AG09319 (cell line): Measurements from ENCODE around the gene PCSK5.

Source experiments
- DNase-seq: peaks from one replicate; pipeline ENCODE4 v3.0.0-alpha.2; 2010; ENCODE audit warnings: low read depth; ENCODE audit errors: extremely low read depth
- TF ChIP-seq, protein P1 (sequence below): IDR thresholded peaks from 2 replicates; pipeline ENCODE4 v1.5.1; 2011; ENCODE audit warnings: low read depth, mild to moderate bottlenecking, inconsistent platforms, low read length, moderate library complexity

PCSK5 gene

DNA sequence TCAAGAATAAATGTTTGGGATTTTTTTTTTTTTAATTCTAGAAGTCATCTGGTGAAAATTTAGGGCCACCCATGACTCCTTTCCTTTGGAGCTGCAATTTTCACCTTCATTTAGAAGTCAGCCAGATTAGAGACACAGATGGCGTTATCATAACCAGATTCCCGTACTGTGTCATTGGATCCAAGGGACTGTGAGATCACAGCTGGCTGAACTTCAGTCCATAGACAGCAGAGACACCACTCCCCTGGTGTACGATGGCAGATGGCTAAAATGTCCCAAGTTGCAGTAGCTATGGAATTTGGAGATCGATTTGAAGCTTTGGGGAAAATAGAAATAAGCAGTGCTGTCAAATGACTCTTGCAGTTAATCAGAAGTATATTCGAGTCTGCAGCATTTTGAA is 287.5 kb downstream of the PCSK5 start:
- TF ChIP-seq, protein P1, sequence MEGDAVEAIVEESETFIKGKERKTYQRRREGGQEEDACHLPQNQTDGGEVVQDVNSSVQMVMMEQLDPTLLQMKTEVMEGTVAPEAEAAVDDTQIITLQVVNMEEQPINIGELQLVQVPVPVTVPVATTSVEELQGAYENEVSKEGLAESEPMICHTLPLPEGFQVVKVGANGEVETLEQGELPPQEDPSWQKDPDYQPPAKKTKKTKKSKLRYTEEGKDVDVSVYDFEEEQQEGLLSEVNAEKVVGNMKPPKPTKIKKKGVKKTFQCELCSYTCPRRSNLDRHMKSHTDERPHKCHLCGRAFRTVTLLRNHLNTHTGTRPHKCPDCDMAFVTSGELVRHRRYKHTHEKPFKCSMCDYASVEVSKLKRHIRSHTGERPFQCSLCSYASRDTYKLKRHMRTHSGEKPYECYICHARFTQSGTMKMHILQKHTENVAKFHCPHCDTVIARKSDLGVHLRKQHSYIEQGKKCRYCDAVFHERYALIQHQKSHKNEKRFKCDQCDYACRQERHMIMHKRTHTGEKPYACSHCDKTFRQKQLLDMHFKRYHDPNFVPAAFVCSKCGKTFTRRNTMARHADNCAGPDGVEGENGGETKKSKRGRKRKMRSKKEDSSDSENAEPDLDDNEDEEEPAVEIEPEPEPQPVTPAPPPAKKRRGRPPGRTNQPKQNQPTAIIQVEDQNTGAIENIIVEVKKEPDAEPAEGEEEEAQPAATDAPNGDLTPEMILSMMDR = no peak
- DNase-seq = no peak

DNA sequence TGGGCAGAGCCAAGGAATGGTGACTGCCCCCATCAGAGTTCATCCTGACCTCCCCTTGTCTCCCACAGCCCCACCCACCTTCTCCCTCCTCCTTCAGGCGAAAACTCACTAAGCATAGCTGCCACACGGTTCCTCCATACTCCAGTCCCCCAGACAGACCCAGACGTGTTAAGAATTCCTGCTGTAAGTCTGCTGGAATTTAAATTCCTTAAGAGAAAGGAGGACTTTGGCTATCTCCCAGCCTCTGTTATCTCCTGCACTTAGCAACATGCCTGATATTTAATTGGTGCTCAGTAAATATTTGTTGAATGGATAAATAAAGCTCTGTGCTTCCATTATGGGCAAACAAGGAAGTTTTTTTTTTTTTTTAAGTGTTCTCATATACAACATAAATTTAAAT is 290.1 kb downstream of the PCSK5 start:
- TF ChIP-seq, protein P1 = no peak
- no peak for DNase-seq

DNA sequence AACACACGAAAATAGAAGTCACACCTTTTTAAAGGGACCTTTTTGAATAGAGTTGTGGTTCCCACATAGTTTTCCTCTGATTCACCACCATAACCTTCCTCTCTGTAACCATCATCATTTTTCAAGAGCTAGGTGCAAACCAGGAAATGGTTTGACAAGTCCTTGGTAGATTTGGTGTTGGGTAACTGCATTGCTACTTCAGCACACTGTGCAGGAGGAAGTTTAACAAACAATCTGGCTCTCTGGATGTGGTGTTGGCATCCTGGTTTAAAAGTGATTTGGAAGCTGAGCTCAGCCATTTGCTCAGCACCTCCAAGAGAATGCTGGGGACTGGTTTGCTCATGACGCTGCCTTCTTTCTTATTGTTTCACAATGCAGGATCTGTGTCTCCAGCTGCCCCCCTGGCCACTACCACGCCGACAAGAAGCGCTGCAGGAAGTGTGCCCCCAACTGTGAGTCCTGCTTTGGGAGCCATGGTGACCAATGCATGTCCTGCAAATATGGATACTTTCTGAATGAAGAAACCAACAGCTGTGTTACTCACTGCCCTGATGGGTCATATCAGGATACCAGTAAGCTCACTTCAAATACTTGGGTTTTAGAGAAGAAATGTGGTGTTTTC is 290.7 kb downstream of the PCSK5 start:
- TF ChIP-seq, protein P1 = no peak
- DNase-seq = no peak

DNA sequence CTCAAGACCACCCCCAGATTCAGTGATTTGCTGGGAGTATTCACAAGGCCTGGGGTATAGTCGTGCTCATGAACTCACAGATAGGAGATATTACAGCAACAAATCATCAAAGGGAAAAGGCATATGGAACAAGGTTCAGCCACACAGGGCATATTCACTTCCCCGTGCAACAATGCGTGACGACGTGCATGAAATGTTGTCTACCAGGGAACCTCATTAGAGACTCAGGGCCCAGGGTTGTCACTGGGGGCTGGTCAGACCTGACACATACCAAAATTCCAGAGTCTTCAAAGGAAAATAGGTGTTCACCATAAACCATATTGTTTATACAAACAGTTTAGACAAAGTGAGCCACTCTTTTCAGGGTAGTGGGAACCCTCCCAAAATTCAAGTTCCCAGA is 291.3 kb downstream of the PCSK5 start:
- DNase-seq = no peak
- TF ChIP-seq, protein P1 = no peak

DNA sequence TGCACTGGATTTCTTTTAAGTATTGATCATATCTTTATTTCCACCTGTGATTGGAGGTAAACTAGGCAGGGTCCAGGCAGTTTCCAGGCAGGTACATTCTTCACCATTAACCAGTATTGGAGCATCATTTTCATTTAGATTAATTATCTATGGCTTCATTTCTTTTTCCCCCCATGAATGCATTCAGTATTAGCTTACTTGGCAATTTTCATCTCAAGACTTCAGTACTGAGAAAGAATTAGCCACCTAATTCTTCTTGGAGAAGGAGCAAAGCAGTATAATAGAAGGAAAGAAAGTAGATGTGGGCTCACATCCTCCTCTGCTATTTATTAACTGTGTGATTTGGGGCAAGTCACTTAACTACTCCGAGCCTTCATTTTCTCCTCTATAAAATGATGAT is 295.0 kb downstream of the PCSK5 start:
- DNase-seq = no peak
- TF ChIP-seq, protein P1 = no peak

DNA sequence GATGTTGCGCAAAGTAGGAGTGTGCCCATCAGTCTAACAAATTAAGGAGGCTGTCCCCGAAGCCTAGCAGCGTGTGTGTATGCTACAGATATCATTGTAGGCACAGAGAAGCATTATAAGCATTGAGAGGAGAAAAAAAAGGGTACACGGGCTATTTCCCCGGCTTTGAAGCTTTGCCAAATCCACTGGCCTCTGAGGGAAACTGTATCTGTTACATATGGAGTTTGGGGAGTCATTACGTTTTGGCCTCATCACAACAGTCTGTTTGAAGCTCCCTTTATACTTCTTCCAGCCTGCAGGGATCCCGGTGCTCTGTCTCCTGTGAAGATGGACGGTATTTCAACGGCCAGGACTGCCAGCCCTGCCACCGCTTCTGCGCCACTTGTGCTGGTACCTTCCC is 297.8 kb downstream of the PCSK5 start:
- TF ChIP-seq, protein P1 = no peak
- DNase-seq = no peak

DNA sequence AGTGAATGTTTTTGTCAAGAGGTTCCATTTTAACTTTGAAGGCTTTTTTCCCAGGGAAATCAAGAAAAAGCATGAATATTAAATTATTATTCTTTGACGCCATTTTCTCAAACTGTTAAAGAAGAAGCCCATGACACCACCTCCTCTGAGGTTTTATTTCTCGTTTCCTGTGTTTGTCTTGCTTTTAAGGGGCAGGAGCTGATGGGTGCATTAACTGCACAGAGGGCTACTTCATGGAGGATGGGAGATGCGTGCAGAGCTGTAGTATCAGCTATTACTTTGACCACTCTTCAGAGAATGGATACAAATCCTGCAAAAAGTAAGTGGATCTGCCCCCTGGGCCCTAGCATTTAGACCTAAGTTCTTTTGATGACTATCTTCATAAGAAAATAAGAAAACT is 298.4 kb downstream of the PCSK5 start:
- no peak for DNase-seq
- TF ChIP-seq, protein P1 = no peak
